Endometrial microvascular endothelial cells (primary cell): ENCODE results near the gene PLB1. TPM values are rescaled to one million over a fixed set of nuclear protein-coding genes. Genes with fewer than 3 reads are reported as not detected.

ENCODE experiments used
- in situ Hi-C: cut with HindIII; loops from 2 replicates; pipeline ENCODE4 v1.10.0; 2017; ENCODE audit warnings: low sequenced_read_pairs, low pct_unique_long_range_greater_than_20kb; ENCODE audit errors: inconsistent ontology term
- total RNA-seq: library from RNA; depleted of rRNA; stranded (reverse); fragments of >200 nt; gene quantifications from one replicate; pipeline ENCODE4 v1.2.3, GENCODE V29; 2015; ENCODE audit errors: inconsistent ontology term

The PLB1 gene
- total RNA-seq, 1 donor from 2014 or later: 8.9 TPM

DNA sequence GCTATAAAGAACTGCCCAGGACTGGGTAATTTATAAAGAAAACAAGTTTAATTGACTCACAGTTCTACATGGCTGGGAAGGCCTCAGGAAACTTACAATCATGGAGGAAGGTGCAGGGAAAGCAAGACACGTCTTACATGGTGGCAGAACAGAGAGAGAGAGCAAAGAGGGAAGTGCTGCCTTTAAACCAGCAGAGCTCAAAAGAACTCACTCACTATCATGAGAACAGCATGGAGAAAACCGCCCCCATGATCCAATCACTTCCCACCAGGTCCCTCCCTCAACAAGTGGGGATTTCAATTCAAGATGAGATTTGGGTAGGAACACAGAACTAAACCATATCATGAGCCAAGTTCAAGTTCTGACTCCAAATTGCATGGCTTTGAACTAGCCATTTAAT is 193.0 kb downstream of the PLB1 start:
- in situ Hi-C loops: no loop called here

DNA sequence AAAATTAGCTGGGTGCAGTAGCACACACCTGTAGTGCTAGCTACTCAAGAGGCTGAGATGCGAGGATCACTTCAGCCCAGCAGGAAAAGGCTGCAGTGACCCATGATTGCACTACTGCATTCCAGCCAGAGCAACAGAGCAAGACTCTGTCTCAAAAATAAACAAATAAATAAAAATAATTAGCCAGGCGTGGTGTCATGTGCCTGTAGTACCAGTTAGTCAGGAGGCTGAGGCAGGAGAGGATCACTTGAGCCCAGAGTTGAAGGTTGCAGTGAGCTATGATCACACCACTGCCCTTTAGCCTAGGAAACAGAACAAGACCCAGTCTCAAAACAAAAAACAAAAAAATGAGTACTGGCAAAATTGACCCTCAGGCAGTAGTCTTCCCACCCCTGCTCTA is 193.9 kb downstream of the PLB1 start:
- in situ Hi-C loops: no loop called here

DNA sequence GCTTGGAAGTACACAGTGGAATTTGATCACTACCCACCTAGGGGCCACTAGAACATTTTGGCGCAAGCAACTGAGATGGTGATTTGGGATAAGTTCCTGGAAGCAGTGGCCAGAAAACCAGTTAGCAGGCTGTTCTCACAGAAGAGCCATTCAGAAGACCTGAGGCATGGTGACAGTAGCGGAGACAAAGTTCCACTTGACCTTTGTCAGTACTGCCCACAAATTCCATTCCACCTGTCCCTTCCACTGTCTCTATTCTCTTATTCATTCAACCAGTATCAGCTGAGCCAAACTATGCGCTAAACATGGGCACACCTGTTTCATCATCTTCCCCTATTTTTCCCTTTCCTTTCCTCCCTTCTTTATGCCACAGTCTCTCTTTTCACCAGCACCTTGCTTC is 196.6 kb downstream of the PLB1 start:
- in situ Hi-C loops: no loop called here

DNA sequence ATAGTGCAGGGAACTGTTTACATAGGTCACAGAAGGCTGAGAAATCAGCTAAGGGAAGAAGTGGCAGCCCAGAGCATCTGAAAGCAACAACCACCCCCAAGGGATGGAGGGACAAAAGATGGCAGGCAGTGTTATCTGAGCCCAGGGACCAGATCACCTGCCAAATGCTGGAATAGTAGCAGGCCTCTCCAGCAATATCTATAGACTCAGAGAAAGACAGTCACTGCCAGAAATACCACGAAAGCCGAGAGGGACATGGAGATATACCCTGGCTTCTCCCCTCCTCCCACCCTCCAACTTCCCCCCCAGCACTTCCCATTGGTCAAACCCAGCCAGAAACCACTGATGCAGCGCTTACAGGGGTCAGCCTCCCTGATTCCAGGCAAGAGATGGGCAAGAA is 197.4 kb downstream of the PLB1 start:
- in situ Hi-C loops: no loop called here

Other genes with a start within 250 kb of the PLB1 start
- 70.6 TPM for gene FOSL2, start 103.2 kb upstream of the PLB1 start, total RNA-seq